ENCODE measurements around the gene ITFG1.

The ITFG1 gene

DNA sequence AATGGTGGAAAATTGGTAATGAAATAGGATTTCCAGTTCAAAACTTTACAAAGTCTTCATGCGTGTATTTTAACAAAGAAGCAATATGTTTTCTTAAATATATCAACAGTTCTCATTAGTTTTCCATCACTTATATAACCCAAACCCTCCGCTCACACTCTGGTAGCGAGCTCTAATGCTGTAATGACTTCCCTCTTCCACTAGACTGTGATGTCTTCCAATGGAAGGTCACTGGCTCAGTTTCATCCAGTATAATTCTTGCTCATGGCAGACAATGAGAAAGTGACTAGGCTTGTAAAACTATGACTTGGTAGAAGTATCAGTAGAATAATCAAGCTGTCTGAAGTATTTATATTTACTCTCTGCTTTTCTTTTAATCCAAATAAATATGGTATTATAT lies 349.9 kb downstream of the ITFG1 start:
- no peak for DNase-seq (ENCODE audit: low read depth in 2 of 3, low spot score in 1 of 3)

GRCh38 chr16:47109361-47109760 lies 351.5 kb downstream of the ITFG1 start:
- DNase-seq (ENCODE audit: low read depth in 2 of 3, low spot score in 1 of 3): no peak

All from stimulated activated CD4-positive, alpha-beta T cell treated with anti-CD3 and anti-CD28 coated beads, Interleukin-12 subunit alpha, Interleukin-12 subunit beta, amount 100 ng/mL, for 48 hours (primary cell).